Ovary (tissue), 3 donors: ENCODE data around the gene MALRD1.

Experiments
- CTCF ChIP-seq, 3 donors: fragments of 450-650 bp in 2 of 3; fragments of 200-600 bp in 1 of 3; IDR thresholded peaks; one replicate each; pipeline versions ENCODE4 v1.5.1 to v1.8.0; 2016 to 2022; ENCODE audit warnings: antibody characterized with exemption in 3 of 3, mild to moderate bottlenecking in 1 of 3
- POLR2A ChIP-seq: fragments of 450-650 bp; IDR thresholded peaks from one replicate; pipeline ENCODE4 v1.6.1; 2017; ENCODE audit warnings: antibody characterized with exemption, mild to moderate bottlenecking, moderate library complexity
- donor health status: DM: no; HTN: no; CAD: no.

GRCh38 chr10:19634163-19634562 is 585.6 kb downstream of the MALRD1 start:
- no peak for TF ChIP-seq CTCF (IDR thresholded peaks at IDR 0.05)
- no peak for TF ChIP-seq POLR2A
